ENCODE measurements around the gene RAB3C.

- TF ChIP-seq CTCF (IDR thresholded peaks at IDR 0.05) = no peak
- no peak for TF ChIP-seq POLR2A (IDR thresholded peaks at IDR 0.05)
These were observed 319.9 kb downstream of the RAB3C start for GRCh38 chr5:58902765-58903164.
